ENCODE data around the gene SGO1.
"Not testable (repeated sequence)": the region's sequence is repeated elsewhere in the genome, so short reads cannot be mapped to it uniquely, and the experiment has no call there.

The SGO1 gene

DNA sequence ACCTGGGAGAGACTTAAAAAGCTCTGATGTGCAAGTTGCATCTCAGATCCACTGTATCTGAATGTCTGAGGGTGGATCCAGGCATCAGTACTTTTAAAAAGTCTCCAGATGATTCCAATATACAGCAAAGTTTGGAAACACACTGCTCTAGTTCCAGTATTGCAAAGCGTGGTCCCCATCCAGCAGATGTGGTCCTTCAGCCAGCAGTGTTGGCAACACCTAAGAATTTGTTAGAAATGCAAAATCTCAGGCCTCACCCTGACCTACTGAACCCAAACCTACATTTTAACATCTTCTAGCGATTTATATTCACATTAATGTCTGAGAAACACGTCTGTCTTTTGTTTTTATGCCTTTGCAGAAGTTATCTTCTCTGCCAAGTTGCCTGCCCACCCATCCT, 32.2 kb upstream of the SGO1 start:
- TF ChIP-seq ZFX (IDR thresholded peaks at IDR 0.05; ENCODE audit: borderline replicate concordance), result no peak
- TF ChIP-seq, protein P1, sequence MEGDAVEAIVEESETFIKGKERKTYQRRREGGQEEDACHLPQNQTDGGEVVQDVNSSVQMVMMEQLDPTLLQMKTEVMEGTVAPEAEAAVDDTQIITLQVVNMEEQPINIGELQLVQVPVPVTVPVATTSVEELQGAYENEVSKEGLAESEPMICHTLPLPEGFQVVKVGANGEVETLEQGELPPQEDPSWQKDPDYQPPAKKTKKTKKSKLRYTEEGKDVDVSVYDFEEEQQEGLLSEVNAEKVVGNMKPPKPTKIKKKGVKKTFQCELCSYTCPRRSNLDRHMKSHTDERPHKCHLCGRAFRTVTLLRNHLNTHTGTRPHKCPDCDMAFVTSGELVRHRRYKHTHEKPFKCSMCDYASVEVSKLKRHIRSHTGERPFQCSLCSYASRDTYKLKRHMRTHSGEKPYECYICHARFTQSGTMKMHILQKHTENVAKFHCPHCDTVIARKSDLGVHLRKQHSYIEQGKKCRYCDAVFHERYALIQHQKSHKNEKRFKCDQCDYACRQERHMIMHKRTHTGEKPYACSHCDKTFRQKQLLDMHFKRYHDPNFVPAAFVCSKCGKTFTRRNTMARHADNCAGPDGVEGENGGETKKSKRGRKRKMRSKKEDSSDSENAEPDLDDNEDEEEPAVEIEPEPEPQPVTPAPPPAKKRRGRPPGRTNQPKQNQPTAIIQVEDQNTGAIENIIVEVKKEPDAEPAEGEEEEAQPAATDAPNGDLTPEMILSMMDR (IDR thresholded peaks at IDR 0.05), result no peak
- H3K27ac ChIP-seq, result no peak overlapping the region

DNA sequence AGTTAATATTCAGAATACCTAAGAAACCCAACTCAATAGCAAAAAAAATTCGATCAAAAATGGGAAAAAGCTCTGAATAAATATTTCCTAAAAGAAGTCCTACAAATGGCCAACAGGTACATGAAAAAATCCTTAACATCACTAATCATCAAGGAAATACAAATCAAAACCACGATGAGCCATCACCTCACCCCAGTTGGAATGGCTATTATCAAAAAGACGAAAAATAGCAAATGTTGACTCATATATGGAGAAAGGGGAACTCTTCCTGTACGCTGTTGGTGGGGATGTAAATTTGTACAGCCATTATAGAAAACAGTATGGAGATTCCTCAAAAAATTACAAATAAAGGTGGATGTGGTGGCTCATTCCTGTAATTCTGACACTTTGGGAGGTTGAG, 29.6 kb upstream of the SGO1 start:
- H3K27ac ChIP-seq, result no peak overlapping the region
- TF ChIP-seq, protein P1 (IDR thresholded peaks at IDR 0.05), result no peak

DNA sequence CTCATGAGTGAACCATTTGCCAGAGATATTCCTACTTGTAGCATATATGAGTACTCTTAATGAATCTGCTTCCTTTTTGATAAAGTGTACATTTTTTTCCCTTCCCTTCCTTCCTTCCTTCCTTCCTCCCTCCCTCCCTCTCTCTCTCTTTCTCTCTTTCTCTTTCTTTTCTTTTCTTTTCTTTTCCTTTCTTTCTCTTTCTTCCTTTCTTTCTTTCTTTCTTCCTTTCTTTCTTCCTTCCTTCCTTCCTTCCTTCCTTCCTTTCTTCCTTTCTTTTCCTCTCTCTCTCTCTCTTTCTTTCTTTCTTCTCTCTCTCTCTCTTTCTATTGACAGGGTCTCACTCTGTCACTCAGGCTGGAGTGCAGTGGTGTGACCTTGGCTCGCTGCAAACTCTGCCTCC, 27.5 kb upstream of the SGO1 start:
- H3K27ac ChIP-seq, result not testable (repeated sequence)

DNA sequence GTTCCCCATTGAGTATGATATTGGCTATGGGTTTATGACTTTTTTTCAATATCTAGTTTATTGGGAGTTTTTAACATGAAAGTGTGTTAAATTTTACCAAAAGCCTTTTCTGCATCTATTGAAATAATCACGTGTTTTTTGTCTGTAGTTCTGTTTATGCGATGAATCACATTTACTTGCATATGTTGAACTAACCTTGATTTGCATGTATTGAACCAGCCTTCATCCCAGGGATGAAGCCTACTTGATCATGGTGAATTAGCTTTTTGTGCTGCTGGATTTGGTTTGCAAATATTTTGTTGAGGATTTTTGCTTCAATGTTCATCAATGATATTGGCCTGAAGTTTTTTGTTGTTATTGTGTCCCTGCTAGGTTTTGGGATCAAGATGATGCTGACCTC, 21.9 kb upstream of the SGO1 start:
- not testable (repeated sequence) for H3K27ac ChIP-seq

DNA sequence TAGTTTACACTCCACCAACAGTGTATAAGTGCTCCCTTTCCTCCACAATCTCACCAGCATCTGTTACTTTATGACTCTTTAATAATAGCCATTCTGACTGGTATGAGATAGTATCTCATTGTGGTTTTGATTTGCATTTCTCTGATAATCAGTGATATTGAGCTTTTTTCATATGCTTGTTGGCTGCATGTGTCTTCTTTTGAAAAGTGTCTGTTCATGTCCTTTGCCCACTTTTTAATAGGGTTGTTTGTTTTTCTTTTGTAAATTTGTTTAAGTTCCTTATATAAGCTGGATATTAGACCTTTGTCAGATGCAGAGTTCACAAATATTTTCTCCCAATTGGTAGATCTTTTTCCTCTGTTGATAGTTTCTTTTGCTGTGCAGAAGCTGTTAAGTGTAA, 19.9 kb upstream of the SGO1 start:
- H3K27ac ChIP-seq, result not testable (repeated sequence)

DNA sequence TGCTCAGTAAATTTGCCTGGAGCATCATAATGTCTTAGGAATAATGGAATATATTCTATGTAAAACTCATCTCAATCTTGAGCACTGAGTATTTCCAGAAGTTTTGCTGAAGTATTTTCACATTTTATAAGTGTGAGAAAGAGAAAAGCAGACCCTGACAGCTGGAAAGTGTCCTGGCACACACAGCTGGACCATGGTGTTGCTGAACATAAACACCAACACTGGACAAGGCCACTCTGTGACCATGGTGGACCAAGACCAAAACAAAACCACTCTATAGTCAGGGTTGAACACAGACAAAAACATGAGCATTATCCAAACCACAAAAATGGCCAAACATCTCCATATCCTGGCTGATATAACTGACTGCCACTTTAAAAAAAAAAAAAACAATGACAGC, 15.1 kb upstream of the SGO1 start:
- no peak overlapping the region for H3K27ac ChIP-seq
- TF ChIP-seq ZFX (IDR thresholded peaks at IDR 0.05; ENCODE audit: borderline replicate concordance), result no peak
- TF ChIP-seq, protein P1 (IDR thresholded peaks at IDR 0.05), result no peak

DNA sequence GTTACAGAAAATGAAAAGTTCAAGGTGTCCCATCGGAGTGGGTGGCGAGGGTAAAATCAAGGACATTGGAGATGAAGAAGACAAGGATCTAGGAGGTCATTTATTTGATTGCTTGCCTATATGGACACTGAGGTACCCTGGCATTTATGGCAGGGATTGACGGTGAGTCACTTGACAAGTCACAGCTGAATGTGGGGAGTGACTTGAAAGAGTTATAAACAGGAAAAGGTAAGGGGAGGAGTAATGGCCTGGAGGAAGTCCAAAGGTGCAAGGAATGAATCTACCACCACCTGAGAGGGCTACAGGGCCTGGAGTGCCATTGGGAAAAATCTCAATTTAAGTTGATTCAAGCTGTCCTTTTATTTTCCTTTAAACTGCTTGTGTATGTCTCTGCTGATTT, 11.8 kb upstream of the SGO1 start:
- TF ChIP-seq, protein P1 (IDR thresholded peaks at IDR 0.05), result no peak
- no peak for TF ChIP-seq ZFX (IDR thresholded peaks at IDR 0.05; ENCODE audit: borderline replicate concordance)
- no peak overlapping the region for H3K27ac ChIP-seq

DNA sequence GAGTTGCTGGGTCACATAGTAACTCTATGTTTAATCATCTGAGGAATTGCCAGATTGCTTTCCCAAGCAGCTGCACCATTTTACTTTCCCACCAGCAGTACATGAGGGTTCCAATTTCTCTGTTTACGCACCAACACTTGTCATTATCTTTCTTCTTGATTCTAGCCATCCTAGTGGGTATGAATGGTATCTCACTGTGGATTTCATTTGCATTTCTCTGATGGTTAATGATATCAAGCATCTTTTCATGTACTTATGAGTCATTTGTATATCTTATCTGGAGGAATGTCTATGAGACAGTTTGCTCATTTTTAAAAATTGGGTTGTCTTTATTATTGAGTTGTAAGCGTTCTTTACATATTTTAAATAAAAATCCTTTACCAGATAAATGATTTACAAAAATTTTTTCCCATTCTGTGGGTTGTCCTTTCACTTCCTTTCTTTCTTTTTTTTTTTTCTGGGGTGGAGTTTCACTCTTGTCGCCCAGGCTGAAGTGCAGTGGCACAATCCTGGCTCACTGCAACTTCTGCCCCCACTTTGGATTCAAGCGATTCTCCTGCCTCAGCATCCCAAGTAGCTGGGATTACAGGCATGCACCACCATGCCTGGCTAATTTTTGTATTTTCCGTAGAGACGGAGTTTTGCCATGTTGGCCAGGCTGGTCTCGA, 8.9 kb upstream of the SGO1 start:
- TF ChIP-seq ZFX (IDR thresholded peaks at IDR 0.05; ENCODE audit: borderline replicate concordance), result no peak
- TF ChIP-seq, protein P1 (IDR thresholded peaks at IDR 0.05), result no peak
- no peak overlapping the region for H3K27ac ChIP-seq

DNA sequence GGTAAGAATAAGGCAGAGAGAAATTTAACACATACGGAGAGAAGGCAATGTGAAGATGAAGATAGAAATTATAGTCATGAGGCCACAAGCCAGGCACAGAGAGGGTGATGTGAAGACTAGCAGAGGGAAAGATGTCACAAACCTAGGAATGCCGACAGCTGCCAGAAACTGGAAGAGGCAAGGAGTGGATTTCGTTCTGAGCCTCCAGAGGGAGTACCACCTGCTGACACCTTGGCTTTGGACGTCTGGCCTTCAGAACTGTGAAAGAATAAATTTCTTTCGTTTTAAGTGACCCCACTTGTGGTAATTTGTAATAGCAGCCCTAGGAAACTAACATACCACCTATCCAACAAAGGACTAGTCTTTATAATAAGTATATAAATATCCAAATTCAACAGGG, 5.0 kb upstream of the SGO1 start:
- TF ChIP-seq, protein P1 (IDR thresholded peaks at IDR 0.05), result peak; percentile 9; the same call in 1 of the 2 replicates
- TF ChIP-seq ZFX (IDR thresholded peaks at IDR 0.05; ENCODE audit: borderline replicate concordance), result no peak
- H3K27ac ChIP-seq, result no peak overlapping the region

Data from 22Rv1 (cell line).